ENCODE measurements around the gene OR51V1.

DNA sequence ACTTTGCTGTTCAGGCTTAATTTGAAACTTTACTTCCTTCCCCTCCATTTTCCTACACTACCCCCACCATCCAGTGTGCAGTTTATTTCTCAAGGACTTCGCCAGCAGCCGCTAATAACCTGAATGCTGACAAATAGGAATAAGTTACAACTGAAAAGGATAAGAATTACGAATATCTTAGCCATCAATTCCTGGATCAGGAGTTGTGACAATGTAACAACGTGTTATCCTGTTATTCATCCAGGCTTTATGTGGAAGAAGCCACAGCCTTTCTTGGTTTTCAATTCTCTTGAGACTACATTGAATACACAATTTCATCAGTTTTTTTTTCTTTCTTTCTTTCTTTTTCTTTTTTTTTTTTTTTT is 43.3 kb upstream of the OR51V1 start:
- TF ChIP-seq, protein P1, sequence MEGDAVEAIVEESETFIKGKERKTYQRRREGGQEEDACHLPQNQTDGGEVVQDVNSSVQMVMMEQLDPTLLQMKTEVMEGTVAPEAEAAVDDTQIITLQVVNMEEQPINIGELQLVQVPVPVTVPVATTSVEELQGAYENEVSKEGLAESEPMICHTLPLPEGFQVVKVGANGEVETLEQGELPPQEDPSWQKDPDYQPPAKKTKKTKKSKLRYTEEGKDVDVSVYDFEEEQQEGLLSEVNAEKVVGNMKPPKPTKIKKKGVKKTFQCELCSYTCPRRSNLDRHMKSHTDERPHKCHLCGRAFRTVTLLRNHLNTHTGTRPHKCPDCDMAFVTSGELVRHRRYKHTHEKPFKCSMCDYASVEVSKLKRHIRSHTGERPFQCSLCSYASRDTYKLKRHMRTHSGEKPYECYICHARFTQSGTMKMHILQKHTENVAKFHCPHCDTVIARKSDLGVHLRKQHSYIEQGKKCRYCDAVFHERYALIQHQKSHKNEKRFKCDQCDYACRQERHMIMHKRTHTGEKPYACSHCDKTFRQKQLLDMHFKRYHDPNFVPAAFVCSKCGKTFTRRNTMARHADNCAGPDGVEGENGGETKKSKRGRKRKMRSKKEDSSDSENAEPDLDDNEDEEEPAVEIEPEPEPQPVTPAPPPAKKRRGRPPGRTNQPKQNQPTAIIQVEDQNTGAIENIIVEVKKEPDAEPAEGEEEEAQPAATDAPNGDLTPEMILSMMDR (IDR thresholded peaks at IDR 0.05), result no peak
- TF ChIP-seq EP300 (IDR thresholded peaks at IDR 0.05) (no peak), POLR2A (IDR thresholded peaks at IDR 0.05) (no peak)
